ENCODE data around the gene ADGRL2.
"Not testable (repeated sequence)": the region's sequence is repeated elsewhere in the genome, so short reads cannot be mapped to it uniquely, and the experiment has no call there.

ADGRL2 gene

DNA sequence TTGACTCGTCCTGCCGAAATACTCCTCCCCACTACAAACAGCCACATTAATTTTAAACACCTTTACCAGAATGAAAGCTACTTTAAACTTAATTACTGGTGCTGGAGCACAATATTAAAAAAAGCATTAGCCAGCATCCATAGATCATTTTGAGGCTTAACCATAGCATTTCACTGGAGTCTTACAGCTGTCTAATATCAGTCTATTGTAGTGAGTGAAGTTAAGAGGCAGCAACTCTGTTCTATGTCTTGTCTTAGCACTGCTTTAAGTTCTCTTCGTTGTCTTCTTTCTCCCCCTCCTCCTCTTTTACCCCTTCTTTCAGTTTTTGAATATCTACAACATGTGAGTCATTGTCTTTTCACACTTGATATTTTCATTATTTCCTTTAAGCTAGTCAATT, 49.3 kb downstream of the ADGRL2 start:
- DNase-seq (ENCODE audit: low spot score) = no peak

DNA sequence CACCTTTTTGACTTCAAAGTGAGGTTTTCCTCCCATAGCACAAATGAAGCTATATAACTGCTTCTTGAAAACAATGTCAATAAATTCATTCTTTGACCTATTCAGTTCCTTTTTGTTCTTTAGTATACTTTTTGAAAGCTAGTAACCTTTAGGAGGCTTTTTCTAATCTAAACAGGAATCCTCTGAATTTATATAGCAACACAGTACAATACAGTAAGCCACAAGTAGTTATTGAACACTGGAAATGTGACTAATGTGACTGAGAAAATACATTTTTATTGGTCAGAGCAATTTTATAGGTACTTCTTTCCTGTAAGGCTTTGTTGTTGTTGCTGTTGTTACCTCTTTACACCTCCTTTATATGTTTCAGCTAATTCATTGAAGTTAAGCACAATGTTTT, 49.8 kb downstream of the ADGRL2 start:
- no peak for DNase-seq (ENCODE audit: low spot score)

DNA sequence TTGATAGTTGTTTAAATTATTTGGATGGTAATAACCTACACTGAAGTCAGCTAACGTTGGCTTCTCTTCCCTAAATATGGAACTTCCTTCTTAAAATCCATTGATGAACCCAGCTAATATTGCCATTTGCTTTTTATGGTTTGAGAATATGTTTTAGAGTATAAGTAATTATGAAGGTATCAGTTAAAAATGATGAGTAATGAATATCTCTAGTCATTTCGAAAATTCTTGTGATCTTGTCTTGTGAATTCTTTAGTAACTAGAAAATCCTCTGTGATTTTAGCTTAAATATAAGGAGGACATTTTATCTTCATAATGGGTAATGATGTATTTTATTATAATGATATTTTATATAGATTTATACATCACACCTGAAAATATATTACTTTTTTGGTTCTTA, 50.5 kb downstream of the ADGRL2 start:
- no peak for DNase-seq (ENCODE audit: low spot score)

DNA sequence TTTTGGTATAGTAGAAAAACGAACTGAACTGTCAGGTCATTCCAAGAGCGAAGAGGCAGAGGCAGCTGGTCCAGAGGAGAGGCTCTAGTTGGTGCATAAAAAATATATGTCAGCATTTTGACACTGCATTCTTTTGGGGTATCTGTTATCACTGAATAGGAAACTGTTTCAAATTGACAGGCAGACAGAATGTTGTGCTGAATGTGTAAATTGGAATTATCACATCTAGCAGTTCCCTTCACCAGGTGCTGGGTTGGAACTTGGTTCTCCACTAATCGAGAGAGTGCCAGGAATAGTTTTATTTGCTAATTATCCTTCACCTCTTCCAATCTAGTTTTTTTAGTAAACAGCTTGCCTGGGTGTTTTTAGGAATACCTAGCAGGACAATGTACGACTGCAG, 52.2 kb downstream of the ADGRL2 start:
- no peak for DNase-seq (ENCODE audit: low spot score)

DNA sequence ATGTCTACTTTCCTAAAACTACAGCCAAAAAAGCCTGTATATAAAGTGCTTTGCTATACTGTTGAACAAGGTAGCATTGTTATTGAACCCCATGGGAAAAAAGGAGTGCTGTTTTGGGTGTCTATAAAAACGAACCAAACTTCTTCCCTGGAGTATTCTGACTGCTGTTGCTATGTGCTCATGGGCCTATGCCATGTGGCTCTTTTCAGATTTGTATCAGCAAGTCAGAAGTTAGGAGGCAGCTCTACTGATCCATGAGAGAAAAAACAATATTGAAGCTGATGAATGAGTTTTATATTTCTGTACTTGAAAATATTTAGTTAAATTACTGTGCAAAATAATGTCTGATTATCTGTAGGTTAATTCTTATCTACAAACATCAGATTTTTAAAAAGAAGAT, 66.5 kb downstream of the ADGRL2 start:
- no peak for DNase-seq (ENCODE audit: low spot score)

DNA sequence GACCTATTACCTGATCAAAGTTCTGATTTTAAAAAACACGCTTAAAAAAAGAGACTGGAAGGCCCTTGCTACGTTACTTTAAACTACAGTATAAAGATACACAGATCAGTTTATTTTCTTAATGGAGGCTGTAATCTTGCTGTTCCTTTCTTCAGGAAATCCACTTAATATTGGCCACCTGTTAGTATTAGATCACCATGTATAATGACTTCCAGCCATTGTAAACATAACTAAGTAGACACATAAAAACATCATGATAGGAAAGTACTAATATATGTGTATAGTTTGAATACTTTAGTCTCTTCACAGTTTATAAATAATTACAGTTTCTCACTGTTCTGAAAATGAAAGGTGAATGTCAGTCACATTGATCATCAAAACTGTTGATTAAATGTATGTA, 68.6 kb downstream of the ADGRL2 start:
- DNase-seq (ENCODE audit: low spot score) = no peak

DNA sequence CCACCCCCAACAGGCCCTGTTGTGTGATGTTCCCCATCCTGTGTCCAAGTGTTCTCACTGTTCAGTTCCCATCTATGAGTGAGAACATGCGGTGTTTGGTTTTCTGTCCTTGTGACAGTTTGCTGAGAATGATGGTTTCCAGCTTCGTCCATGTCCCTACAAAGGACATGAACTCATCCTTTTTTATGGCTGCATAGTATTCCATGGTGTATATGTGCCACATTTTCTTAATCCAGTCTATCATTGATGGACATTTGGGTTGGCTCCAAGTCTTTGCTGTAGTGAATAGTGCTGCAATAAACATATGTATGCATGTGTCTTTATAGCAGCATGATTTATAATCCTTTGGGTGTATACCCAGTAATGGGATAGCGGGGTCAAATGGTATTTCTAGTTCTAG, 70.4 kb downstream of the ADGRL2 start:
- DNase-seq (ENCODE audit: low spot score) = not testable (repeated sequence)

DNA sequence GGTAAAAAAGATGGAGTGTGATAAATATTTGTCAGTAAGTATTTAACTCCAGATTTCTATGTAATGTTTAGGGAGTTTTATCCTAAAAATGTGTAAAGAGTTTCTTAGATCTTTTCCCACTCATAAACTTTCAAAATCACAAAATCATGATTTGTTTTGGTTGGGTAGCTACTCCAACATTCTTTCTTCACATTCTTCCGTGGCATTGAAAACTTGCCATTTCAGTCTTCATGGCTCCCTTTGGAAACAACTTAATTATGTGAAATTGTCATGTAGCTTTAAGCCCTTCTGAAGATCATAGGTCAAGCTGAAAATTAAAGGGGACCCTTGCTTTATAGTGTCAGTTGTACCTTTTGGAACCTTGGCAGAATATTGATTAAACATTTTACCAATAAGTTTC, 73.2 kb downstream of the ADGRL2 start:
- DNase-seq (ENCODE audit: low spot score) = no peak

DNA sequence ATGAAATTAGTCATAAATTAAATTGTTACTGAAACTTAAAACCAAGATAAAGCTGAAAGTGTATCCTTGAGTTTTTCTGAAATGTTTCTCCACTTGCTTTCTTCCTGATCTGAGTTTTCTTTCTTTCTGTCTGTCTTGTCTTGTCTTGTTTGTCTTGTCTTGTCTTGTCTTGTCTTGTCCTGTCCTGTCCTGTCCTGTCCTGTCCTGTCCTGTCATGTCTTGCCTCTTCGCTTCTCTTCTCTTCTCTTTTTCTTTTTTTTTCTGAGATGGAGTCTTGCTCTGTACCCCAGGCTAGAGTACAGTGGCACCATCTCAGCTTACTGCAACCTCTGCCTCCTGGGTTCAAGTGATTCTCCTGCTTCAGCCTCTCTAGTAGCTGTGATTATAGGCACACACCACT, 73.7 kb downstream of the ADGRL2 start:
- DNase-seq (ENCODE audit: low spot score) = no peak

DNA sequence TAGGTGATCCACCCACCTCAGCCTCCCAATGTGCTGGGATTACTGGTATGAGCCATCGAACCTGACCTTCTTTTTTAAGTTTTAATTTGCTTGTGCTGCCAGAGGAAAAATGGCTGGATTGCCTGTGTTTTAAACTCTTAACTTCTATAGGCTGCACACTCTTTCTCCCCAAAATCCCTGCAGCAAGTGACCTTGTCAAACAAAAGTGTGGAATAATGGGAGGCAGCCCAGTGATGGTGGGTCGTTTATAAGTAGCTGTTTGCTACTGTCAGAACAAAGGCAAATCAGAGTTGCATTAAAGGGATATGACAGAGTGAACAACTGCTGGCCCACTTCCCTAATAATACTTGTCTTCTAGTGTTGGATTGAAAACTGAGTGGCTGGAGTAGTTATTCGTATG, 74.2 kb downstream of the ADGRL2 start:
- no peak for DNase-seq (ENCODE audit: low spot score)

DNA sequence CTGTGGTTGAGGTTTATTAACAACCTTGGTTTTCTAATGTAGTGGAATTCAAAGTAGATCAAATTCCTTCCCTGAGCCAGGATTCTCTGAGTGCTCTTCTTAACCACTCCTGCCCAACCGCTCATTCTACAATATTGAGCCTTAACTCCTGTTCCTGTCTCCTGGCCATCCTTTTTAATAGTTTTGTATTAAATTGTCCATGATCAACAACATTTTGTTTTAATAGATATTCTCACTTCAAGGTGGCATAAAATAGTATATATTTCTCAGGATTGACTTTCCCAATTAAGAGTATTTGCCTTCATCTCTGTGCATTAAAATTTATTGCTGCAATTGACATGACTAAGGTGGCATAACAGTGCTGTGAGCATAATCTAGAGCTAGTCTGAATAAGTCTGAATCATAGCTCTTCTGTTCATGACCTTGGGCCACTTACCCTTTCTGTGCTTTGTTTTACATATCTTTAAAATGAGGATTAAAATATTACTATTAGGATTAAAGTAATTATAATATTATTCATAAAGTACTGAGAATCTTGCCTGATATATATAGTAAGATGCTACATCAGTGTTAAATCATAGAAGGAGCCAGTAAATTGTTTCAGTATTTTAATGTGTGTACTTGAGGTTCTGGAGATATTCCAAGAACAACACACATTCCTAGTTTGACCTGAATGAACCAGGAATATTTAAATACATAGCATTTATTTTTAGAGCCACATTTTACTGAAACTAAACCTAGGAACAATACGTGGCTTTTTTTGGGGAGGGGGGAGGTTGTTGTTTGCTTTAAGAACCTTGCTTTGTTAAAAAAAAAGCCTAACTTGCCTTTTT, 76.4 kb downstream of the ADGRL2 start:
- no peak for DNase-seq (ENCODE audit: low spot score)

DNA sequence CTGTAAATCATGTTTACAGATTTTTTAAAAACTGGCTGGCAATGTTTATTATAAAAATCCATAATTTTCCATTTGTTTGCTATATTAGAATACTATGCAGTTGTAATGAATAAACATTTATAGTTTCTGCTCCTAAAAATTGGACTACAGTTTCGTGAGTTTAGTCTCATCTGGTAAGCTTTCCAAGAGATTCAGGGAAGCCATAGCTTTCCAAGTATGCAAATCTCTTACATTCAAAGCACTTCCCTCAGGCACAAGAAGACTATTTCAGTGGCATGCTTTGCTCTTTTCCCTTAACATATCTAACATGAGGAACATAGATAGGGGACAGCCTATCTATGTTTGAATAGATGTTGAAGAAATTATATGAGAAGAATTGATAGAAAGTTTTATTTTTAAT, 77.2 kb downstream of the ADGRL2 start:
- no peak for DNase-seq (ENCODE audit: low spot score)

DNA sequence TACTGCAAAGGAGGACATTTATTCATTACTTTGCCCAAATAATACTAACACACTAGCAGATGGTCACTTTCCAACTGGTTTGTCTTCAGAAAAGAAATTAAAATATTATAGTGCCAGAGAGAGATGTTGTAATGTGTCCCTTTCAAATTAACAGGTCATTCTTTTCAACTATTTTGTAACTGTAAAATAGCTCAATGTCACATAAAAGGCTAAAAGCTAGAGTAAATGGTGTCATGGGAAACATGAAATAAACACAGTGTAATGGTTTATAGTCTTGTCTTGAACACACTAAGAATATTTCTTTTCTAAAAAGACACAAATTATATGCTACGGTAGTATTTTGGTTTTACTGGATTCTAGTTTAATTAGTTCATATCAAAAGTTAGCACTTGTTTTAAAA, 77.8 kb downstream of the ADGRL2 start:
- DNase-seq (ENCODE audit: low spot score) = no peak

DNA sequence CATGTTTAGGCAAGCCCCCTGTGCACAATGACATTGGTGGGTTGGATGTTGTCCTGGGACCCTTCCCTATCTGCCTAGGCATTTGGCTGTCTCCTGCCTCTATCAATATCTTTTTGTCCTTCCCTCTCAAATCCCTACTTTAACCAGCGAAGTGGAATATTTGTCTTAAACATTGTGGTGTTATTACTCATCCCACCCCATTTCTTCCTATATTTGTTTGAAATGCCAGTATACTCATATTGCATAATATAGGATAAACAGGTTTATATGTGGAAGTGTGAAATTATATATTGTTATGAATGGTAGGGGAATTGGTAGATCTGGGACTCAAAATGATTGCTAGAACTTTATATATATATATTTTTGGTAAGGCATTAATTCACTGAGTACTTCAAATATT, 80.0 kb downstream of the ADGRL2 start:
- no peak for DNase-seq (ENCODE audit: low spot score)

DNA sequence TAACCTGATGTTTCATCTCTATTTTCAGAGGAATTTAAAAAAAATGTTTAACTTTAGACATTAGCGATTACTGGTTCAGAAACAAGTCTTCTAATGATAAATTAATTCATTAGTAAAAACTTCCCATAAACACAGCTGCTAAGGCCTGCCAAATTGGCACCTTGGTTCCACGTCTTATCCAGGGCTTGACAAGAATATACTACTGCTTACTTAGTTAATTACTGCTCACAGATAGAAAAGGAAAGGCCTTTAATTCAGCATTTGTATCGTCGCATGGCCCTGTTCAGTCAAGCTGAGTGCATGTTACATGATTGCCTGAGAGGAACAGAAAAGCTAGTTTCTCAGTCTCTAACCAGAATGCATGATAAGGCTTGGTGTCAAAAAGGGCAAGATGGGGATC, 84.6 kb downstream of the ADGRL2 start:
- DNase-seq (ENCODE audit: low spot score) = no peak

DNA sequence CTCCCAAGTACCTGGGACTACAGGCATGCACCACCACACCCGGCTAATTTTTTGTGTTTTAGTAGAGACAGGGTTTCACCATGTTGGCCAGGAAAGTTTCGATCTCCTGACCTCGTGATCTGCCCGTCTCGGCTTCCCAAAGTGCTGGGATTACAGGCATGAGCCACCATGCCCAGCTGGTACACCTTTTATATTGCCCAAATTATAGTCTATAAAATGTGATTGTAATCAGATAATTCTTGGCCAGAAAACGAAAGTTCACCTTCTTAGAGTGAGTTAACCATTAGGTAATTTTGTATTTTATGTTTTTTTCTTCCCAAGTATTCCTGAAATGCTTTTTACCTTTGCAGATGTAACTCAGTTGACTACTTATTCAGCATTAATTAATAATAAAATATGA, 85.6 kb downstream of the ADGRL2 start:
- not testable (repeated sequence) for DNase-seq (ENCODE audit: low spot score)

DNA sequence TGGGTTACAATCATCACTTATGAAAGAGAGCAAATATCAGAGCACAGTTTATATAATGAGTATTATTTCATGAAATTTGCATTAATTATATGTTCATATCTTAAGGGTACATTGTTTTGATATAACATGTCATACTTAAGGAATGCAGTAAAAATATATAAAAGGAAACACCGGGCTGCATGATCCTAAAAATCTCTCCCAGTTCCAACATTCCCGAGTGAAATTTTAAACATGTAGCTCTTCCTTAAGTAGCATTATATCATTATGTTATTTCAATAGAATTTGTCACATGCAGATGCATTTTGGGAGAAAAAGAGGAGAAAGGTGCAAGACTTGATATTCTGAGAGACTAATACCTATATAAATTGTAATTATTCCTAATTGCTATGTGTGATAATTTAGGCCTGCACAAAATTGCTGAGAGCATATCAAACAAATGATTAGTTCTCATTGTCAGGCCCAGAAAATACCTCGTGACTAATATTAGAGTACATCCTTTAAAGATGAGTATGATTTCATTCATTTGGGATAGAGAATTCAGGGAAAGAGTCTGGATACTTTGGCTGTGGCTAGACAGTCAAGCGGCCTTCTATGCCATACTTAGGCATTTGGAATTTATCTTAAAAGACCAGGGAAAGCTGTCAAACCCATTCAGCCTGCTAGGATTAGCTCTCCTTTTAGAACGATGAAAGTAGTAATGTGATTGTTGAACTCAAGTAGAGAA, 86.8 kb downstream of the ADGRL2 start:
- no peak for DNase-seq (ENCODE audit: low spot score)

DNA sequence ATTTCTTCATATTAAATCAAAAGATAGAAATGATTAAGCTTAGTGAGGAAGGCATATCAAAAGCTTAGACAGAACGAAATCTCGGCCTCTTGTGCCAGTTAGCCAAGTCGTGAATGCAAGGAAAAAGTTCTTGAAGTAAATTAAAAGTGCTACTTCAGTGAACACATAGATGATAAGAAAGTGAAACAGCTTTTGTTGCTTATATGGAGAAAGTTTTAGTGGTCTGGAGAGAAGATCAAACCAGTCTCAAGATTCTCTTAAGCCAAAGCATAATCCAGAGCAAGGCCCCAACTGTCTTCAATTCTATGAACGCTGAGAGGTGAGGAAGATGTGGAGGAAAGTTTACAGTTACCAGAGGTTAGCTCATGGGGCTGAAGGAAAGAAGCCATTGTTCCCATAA, 88.4 kb downstream of the ADGRL2 start:
- DNase-seq (ENCODE audit: low spot score) = no peak

DNA sequence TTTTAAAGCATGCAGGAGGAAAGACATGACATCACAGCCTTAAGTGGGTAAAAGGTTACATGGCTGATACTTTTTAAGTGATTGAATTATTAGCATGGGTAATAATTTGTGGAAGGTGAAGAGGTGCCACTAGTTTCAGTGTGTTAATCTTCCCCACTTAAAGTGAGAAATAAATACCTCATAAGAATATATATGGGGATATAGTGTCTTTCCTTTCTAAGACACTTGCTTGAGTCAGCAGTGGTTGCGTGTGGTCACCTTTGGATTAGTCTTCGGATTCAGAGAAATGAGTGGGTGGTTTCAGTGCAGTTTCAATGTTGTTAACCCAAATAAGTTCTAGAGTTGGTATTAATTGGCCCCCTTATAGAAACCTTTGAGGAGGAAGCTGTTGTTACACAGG, 94.1 kb downstream of the ADGRL2 start:
- no peak for DNase-seq (ENCODE audit: low spot score)

DNA sequence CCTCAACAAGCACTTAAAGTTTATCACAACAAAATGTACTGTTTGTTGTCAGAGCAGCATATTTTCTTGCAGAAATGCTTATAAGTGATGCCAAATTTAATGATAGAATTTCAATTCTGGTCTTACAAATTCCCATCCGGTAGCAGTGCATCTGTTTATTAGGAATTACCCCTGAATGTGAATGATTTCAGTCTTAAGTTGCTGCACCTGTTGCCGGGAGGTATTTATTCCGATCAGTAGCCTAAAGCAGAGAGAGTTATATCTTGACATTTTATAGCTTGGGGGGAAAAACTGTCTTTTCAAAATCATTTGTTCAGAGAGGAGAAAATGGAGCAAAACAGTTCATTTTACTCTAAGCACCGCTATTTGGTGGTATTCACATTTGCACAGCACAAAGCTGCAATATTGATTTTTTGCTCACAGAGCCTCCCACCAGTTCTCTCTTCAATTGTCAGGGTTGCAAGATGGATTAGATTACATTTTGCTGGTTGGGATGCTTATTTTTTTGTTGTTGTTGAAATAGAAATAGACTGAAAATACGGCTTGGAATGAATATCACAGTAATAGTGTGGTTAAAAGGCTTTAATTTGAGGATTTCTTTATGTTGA, 98.6 kb downstream of the ADGRL2 start:
- DNase-seq (ENCODE audit: low spot score) = no peak

DNA sequence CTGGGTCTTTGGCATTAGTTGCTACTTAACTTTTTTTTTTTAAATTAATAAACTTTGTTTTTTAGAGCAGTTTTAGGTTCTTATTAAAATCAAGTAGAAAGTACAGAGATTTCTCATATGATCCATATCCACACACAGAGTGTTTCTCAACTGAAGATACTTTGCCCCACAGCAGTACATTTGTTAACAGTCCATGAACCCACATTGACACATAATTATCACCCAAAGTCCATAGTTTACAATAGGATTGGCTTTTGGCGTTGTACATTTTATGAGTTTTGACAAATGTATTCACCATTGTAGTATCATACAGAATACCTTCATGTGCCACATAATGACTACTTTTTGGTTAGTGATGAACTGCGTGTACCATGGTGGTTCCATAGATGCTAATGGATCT, 106.8 kb downstream of the ADGRL2 start:
- DNase-seq (ENCODE audit: low spot score) = no peak

DNA sequence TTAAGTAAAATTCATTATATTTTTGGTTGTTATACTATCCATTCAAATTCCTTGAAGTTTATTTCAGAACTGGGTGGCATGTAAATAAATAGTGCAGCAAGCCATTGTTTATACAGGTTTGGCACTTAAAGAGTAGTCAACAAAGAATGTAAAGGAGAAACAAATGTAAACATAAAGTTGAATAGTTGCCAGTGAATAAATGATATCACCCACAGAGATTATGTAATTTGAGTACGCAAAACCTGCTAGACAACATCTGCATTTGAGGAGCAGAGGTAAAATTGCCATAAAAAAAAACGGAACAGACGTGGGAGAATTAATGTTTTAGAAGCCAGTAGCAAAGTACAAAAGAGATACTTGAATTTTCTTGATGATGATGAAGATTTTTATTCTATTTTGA, 111.6 kb downstream of the ADGRL2 start:
- no peak for DNase-seq (ENCODE audit: low spot score)

DNA sequence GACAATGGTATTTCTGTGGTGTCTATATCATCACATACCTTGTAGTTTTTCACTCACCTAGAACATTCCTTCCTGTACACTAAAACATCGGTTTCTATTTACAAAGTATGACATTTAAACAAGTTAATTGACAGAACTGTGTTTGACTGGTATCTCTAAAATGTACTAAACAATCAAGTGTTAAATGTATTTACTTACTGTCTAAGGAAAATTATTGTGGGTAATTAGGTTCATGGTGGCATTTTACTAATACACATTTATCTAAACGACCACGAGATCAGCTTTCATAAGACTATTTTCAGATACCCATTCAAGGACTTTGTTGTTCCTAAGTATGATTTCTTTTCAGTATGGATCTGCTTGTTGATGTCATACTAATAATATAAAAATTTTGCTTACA, 115.2 kb downstream of the ADGRL2 start:
- DNase-seq (ENCODE audit: low spot score) = no peak

All from hematopoietic multipotent progenitor cell treated with erythropoietin and hydrocortisone succinate and interleukin-3 and kit ligand, for 15 days (in vitro differentiated cells).